Kidney (tissue), 14 donors: Measurements from ENCODE around the gene USP5. TPM values are rescaled to one million over a fixed set of nuclear protein-coding genes. Genes with fewer than 3 reads are reported as not detected.

Experiments used
- DNase-seq, 5 donors: peaks; one replicate each; pipeline ENCODE4 v3.0.0-alpha.2; 2013 to 2020
- FAIRE-seq: peaks from 2 replicates; lab custom pipeline; 2012; peaks lifted over from hg19 to GRCh38; lab: Jason Lieb, UNC
- H3K27ac ChIP-seq, 2 donors: one replicate each; pipeline ENCODE4 v1.7.0; 2013; ENCODE audit warnings: low read depth in 2 of 2, low read length in 2 of 2, inconsistent platforms in 1 of 2
- H3K27me3 ChIP-seq: one replicate; pipeline ENCODE4 v1.7.1; 2013; ENCODE audit warnings: low read length, inconsistent platforms; ENCODE audit not compliant: control insufficient read depth, insufficient read depth
- H3K36me3 ChIP-seq, 3 donors: one replicate each; pipeline versions ENCODE4 v1.7.0 to v1.7.1; 2013; ENCODE audit warnings: low read length in 3 of 3, control low read depth in 1 of 3, inconsistent platforms in 1 of 3; ENCODE audit not compliant: insufficient read depth in 3 of 3, control insufficient read depth in 2 of 3
- H3K4me1 ChIP-seq, 3 donors: one replicate each; pipeline versions ENCODE4 v1.7.0 to v1.7.1; 2013; ENCODE audit warnings: low read length in 3 of 3, inconsistent platforms in 1 of 3, low read depth in 1 of 3; ENCODE audit not compliant: control insufficient read depth in 2 of 3, insufficient read depth in 2 of 3
- H3K4me3 ChIP-seq, 3 donors: one replicate each; pipeline versions ENCODE4 v1.7.0 to v1.8.1; 2013; ENCODE audit warnings: low read length in 3 of 3, control low read depth in 1 of 3, inconsistent platforms in 1 of 3
- H3K9ac ChIP-seq, 3 donors: one replicate each; pipeline versions ENCODE4 v1.7.0 to v1.7.1; 2013; ENCODE audit warnings: low read length in 3 of 3, control low read depth in 1 of 3, inconsistent platforms in 1 of 3
- H3K9me3 ChIP-seq, 3 donors: one replicate each; pipeline versions ENCODE4 v1.7.0 to v1.7.1; 2013; ENCODE audit warnings: low read length in 3 of 3, control low read depth in 1 of 3, inconsistent platforms in 1 of 3; ENCODE audit not compliant: control insufficient read depth in 2 of 3, insufficient read depth in 1 of 3
- intact Hi-C: fragments of 100-400 bp; cut with DNase I; formaldehyde crosslinking; loops from one replicate; pipeline ENCODE4 v1.11.1; 2022
- polyA plus RNA-seq: library from polyadenylated mRNA; stranded (reverse); fragments of 350-450 nt; fragmentation: Illumina TruSeq; extraction: RNeasy Lipid Tissue Mini Kit (QIAGEN cat#74804); gene quantifications from one replicate; pipeline ENCODE4 v1.2.3, GENCODE V29; 2014; ENCODE audit warnings: low read depth, low replicate concordance; ENCODE audit not compliant: insufficient read depth
- total RNA-seq: library from RNA; stranded (reverse); fragmentation: NEBNext Ultra II Directional; extraction: Animal tissue kit (Norgen Biotek cat#: 25700); gene quantifications from one replicate; pipeline ENCODE4 v1.2.1, GENCODE V29; 2021
- TF ChIP-seq, protein P1 (sequence below): IDR thresholded peaks from 3 replicates; pipeline ENCODE4 v1.5.1; 2012; ENCODE audit warnings: mild to moderate bottlenecking, moderate library complexity, borderline replicate concordance; ENCODE audit not compliant: insufficient read depth; ENCODE audit errors: extremely low read depth
- donor health status: control.
- donor health status: control.
- donor health status: control.
- donor health status: control.
- donor health status: control.
- donor health status: DM: yes; HTN: yes; CAD: no.
- donor health status: Normal renal cell carcinoma (clear cell type).

The USP5 gene
- total and polyA plus RNA-seq, 2 donors from 2014 or later: 52.3 to 75.5 TPM

DNA sequence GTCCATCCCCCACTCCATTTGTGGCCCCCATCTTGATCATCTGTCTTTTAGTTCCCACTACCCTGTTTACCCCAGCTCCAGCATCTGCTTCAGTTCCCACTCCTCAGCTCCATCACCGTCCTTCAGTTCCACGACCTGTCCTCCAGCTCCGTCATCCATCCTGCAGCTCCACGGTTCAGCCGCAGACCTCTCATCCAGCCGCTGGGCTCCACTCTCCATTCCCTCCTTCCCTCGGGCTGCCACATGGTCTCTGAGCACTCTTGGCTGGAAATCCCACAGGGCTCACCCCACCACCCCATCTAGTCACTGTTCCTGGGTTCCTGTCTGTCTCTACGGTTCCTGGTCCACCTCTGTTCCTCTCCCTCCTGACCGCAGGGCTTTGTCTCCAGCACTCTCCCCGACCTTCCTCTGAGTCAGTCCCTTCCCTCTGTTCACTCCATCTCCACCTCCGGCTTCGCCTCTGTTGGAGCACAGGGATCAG lies 27.0 kb upstream of the USP5 start:
- H3K27me3 ChIP-seq: no peaks in the 10 kb centered on the region
- intact Hi-C loops: loop anchor here (10.0 kb wide), 1 partner anchor 70 kb away; the partner anchor contains the start of gene MLF2
- no peak overlapping the region for H3K9ac ChIP-seq
- H3K36me3 ChIP-seq: no peaks in the 10 kb centered on the region
- H3K27ac ChIP-seq: no peak overlapping the region
- no peak overlapping the region for H3K4me3 ChIP-seq
- FAIRE-seq: no peak
- no peak for DNase-seq
- no peaks in the 10 kb centered on the region for H3K9me3 ChIP-seq
- TF ChIP-seq, protein P1, sequence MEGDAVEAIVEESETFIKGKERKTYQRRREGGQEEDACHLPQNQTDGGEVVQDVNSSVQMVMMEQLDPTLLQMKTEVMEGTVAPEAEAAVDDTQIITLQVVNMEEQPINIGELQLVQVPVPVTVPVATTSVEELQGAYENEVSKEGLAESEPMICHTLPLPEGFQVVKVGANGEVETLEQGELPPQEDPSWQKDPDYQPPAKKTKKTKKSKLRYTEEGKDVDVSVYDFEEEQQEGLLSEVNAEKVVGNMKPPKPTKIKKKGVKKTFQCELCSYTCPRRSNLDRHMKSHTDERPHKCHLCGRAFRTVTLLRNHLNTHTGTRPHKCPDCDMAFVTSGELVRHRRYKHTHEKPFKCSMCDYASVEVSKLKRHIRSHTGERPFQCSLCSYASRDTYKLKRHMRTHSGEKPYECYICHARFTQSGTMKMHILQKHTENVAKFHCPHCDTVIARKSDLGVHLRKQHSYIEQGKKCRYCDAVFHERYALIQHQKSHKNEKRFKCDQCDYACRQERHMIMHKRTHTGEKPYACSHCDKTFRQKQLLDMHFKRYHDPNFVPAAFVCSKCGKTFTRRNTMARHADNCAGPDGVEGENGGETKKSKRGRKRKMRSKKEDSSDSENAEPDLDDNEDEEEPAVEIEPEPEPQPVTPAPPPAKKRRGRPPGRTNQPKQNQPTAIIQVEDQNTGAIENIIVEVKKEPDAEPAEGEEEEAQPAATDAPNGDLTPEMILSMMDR: no peak
- H3K4me1 ChIP-seq: peaks cover 0 to 29% (median 3%) of the 10 kb centered on the region in 3 donors

GRCh38 chr12:6825398-6826124 lies 26.4 kb upstream of the USP5 start:
- no peaks in the 10 kb centered on the region for H3K9me3 ChIP-seq
- intact Hi-C loops: loop anchor here (10.0 kb wide), 1 partner anchor 71 kb away; the partner anchor contains the start of gene MLF2
- H3K27ac ChIP-seq: no peak overlapping the region
- FAIRE-seq: no peak
- H3K27me3 ChIP-seq: no peaks in the 10 kb centered on the region
- DNase-seq: peak; percentile 91 to 94 (median 93)
- no peak overlapping the region for H3K9ac ChIP-seq
- TF ChIP-seq, protein P1: peak; percentile 88
- no peak overlapping the region for H3K4me3 ChIP-seq
- no peaks in the 10 kb centered on the region for H3K36me3 ChIP-seq
- H3K4me1 ChIP-seq: peaks cover 0 to 29% (median 3%) of the 10 kb centered on the region in 3 donors

- H3K4me1 ChIP-seq: peaks cover 0 to 26% (median 0%) of the 10 kb centered on the region in 3 donors
Observed at GRCh38 chr12:6826125-6826733, 25.7 kb upstream of the USP5 start.

More at GRCh38 chr12:6826125-6826733, 25.7 kb upstream of the USP5 start:
- H3K9me3 ChIP-seq: no peaks in the 10 kb centered on the region
- intact Hi-C loops: loop anchor here (10.0 kb wide), 1 partner anchor 71 kb away; the partner anchor contains the start of gene MLF2
- H3K36me3 ChIP-seq: no peaks in the 10 kb centered on the region
- no peak overlapping the region for H3K4me3 ChIP-seq
- H3K27me3 ChIP-seq: no peaks in the 10 kb centered on the region
- H3K9ac ChIP-seq: no peak overlapping the region
- DNase-seq (peak in 1 of 5 donors; percentile 60), FAIRE-seq (no peak)
- H3K27ac ChIP-seq: no peak overlapping the region
- TF ChIP-seq, protein P1: no peak
